Liver (tissue), 3 donors: ENCODE measurements around the gene IRS1.

Experiments used
- EGR1 ChIP-seq, 2 donors: IDR thresholded peaks; 2 replicates each; pipeline ENCODE4 v1.6.1; 2016 to 2018; ENCODE audit warnings: antibody characterized with exemption in 2 of 2, low read depth in 2 of 2
- JUND ChIP-seq, 2 donors: IDR thresholded peaks; 2 replicates each; pipeline ENCODE4 v1.6.1; 2016; ENCODE audit warnings: antibody characterized with exemption in 2 of 2
- TAF1 ChIP-seq: conservative IDR thresholded peaks from 2 replicates; pipeline ENCODE4 v1.6.1; 2016; ENCODE audit warnings: antibody characterized with exemption, mild to moderate bottlenecking
- TF ChIP-seq, protein P1 (sequence below): fragments of 150-350 bp; IDR thresholded peaks from 2 replicates; pipeline ENCODE4 v1.5.1; 2017; ENCODE audit warnings: improper control_type of control experiment, low read depth, low read length; ENCODE audit not compliant: missing input control
- donor health status: healthy.
- donor health status: healthy.

DNA sequence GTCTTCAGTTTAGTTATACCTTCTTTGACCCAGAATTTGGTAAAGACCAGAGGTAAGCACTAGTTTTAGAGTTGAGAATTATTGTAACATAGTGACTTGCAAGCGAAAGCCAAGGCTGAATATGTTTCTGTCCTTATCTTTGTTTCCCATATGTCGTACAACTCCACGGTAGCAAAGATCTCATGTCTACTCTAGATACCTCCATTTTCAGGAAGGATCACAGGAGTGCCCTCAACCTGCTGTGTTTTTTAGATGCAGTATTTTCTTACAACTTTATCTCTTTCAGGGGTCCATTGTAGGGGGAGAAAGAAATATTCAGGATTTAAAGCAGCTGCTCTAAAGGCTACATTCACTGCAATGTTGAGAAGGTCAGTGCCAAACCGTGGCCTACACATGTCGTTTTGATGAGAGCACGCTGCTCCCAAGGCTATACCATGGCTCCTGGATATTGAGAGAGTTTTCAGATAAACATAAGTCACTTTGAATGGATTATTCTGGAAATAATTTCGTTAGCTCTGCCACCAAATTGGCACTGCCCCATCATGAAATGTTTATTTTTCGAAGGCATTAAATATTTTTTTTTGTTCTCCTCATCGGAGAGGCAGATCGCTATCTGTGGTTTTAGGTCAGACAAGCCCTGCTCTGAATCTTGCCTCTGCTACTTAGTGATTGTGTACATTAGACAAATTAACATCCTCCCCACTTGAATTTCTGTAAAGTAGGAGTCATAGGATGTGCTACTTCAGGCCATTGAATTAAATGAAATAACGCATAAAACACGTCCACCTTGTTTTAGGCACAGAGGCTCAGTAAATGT, 38.4 kb upstream of the IRS1 start:
- TF ChIP-seq, protein P1, sequence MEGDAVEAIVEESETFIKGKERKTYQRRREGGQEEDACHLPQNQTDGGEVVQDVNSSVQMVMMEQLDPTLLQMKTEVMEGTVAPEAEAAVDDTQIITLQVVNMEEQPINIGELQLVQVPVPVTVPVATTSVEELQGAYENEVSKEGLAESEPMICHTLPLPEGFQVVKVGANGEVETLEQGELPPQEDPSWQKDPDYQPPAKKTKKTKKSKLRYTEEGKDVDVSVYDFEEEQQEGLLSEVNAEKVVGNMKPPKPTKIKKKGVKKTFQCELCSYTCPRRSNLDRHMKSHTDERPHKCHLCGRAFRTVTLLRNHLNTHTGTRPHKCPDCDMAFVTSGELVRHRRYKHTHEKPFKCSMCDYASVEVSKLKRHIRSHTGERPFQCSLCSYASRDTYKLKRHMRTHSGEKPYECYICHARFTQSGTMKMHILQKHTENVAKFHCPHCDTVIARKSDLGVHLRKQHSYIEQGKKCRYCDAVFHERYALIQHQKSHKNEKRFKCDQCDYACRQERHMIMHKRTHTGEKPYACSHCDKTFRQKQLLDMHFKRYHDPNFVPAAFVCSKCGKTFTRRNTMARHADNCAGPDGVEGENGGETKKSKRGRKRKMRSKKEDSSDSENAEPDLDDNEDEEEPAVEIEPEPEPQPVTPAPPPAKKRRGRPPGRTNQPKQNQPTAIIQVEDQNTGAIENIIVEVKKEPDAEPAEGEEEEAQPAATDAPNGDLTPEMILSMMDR: no peak
- no peak for TF ChIP-seq EGR1 (IDR thresholded peaks at IDR 0.05; ENCODE audit: low read depth in 2 of 2)
- no peak for TF ChIP-seq JUND (IDR thresholded peaks at IDR 0.05)
- no peak for TF ChIP-seq TAF1
